ENCODE results near the gene LRBA.

Gene LRBA

DNA sequence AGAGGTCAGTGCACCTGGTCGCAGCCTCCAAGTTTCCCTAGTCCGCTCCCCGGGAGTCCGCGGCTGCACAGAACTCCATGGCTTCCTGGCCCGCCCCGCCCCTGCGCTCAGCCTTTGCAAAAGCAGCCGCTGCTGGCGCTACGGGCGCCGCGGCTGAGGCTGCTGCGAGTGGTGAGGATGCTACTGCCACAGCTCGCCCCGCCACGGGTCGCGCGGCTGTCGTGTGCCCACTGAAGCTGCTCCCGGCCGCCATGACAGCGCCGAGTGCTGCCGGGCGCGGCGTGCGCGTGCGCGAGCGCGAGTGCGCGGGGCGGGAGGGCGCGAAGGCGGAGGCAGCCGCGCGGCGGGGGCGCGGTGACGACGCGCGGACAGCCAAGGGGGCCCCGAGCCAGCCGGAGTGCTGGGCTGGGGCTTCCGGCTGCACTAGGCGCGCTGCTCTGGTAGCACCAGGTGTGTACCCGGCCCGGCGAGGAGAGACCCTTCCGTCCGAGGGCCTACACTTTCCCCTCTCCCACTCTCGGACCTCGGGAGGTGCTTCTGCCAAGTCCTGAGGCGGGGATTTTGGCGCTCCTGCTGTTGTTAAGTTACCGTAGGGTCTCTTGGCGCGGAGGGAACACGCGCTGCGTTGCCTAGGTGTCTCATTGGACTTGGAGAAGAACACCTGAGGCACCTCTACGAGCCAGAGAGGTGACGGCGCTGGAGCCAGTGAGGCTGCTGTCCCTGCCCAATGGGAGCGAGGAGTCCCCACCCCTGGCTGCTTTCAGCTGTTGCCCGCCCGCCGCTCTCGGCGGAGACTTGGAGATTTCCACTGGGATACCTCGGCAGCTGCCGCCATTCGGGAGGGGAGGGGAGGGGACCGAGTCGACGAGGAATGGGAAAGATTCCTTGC, 619 bp upstream of the LRBA start:
- TF ChIP-seq, protein P1, sequence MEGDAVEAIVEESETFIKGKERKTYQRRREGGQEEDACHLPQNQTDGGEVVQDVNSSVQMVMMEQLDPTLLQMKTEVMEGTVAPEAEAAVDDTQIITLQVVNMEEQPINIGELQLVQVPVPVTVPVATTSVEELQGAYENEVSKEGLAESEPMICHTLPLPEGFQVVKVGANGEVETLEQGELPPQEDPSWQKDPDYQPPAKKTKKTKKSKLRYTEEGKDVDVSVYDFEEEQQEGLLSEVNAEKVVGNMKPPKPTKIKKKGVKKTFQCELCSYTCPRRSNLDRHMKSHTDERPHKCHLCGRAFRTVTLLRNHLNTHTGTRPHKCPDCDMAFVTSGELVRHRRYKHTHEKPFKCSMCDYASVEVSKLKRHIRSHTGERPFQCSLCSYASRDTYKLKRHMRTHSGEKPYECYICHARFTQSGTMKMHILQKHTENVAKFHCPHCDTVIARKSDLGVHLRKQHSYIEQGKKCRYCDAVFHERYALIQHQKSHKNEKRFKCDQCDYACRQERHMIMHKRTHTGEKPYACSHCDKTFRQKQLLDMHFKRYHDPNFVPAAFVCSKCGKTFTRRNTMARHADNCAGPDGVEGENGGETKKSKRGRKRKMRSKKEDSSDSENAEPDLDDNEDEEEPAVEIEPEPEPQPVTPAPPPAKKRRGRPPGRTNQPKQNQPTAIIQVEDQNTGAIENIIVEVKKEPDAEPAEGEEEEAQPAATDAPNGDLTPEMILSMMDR (IDR thresholded peaks at IDR 0.05; ENCODE audit: low read depth, low read length, missing control alignments): no peak
- no peak for DNase-seq (ENCODE audit: extremely low read depth, low read depth)
- H3K4me3 ChIP-seq (replicated peaks; ENCODE audit: low read depth, low read length): peak overlapping the region; percentile 95

DNA sequence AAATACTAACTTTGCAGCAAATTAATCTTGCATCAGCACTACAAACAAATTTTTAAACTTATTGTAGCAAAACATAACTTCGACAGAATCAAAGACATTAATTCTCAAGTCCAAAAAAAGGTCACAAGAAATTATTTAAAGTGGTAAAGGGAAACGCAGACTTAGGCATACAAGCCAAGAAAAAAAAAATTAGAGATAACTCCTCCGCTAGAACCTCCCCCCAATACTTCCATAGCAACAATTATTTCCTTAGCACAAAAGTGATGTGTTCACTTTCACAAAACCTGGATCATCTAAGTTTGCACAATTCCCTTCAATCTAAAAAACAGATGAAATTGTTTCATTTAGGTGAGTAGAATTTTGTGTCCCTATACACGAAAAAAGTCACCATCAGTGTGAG, 1.1 kb downstream of the LRBA start:
- H3K4me3 ChIP-seq (replicated peaks; ENCODE audit: low read depth, low read length): peak overlapping the region; percentile 95
- no peak for DNase-seq (ENCODE audit: extremely low read depth, low read depth)
- TF ChIP-seq, protein P1 (IDR thresholded peaks at IDR 0.05; ENCODE audit: low read depth, low read length, missing control alignments): no peak

DNA sequence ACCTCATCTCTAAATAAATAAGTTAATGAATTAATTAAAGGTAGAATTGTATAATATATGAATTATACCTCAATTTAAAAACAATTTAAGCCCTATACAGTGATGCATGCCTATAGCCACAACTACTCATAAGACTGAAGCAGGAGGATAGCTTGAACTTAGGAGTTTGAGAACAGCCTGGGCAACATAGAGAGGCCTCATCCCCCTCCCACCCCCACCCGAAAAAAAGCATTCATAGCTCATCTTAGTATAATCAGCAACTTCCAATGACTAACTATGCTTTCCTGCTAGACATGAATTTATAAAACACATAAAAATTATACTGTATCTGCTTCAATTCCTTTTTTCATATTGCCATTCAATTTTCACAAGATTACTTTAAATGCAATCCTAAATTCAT, 1.6 kb downstream of the LRBA start:
- DNase-seq (ENCODE audit: extremely low read depth, low read depth): no peak
- peak overlapping the region; percentile 95 for H3K4me3 ChIP-seq (replicated peaks; ENCODE audit: low read depth, low read length)
- TF ChIP-seq, protein P1 (IDR thresholded peaks at IDR 0.05; ENCODE audit: low read depth, low read length, missing control alignments): no peak

DNA sequence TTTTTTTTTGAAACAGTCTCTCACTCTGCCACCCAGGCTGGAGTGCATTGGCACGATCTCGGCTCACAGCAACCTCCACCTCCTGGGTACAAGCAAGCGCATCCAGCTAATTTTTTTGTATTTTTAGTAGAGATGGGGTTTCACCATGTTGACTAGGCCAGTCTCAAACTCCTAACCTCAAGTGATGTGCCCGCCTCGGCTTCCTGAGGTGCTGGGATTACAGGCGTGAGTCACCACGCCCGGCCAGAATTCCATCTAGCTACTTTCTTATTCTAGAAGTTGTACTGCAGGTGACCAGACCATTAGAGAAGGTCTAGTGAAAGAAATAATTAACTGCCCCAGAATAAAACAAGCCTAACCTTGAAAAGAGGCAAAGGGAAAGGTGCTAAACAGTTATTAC, 2.3 kb downstream of the LRBA start:
- TF ChIP-seq, protein P1 (IDR thresholded peaks at IDR 0.05; ENCODE audit: low read depth, low read length, missing control alignments): no peak
- DNase-seq (ENCODE audit: extremely low read depth, low read depth): no peak
- peak overlapping the region; percentile 95 for H3K4me3 ChIP-seq (replicated peaks; ENCODE audit: low read depth, low read length)

DNA sequence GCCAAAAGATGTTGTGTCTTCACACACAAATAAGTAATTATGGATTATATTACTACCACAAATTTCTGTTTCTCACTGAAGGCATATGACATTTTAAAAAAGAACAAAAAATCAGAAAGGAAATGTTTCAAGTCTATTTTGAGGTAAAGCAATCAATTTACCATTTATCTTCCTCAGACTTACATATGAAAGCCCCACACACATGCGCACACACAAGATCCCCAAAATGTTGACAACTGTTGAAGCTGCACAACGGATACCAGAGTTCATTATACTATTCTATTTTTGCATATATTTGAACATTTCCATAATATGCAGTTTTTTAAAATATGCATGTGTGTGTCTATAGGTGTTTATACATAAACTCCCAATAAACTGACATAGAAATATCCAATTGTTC, 2.7 kb downstream of the LRBA start:
- no peak overlapping the region for H3K4me3 ChIP-seq (replicated peaks; ENCODE audit: low read depth, low read length)
- DNase-seq (ENCODE audit: extremely low read depth, low read depth): no peak
- TF ChIP-seq, protein P1 (IDR thresholded peaks at IDR 0.05; ENCODE audit: low read depth, low read length, missing control alignments): no peak

DNA sequence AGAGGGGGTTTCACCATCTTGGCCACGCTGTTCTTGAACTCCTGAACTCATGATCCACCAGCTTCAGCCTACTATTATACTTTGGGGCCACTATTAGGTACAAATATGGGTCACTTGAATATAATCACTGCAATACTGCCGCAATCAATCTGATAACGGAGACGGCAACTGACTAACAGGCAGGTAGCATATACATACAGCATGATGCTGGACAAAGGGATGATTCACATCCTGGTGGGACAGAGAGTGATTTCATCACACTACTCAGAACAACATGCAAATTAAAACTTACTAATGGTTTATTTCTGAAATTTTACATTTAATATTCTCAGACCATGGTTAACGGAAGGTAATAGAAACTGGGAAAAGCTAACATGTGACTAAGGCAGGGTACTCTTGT, 10.9 kb downstream of the LRBA start:
- TF ChIP-seq, protein P1 (IDR thresholded peaks at IDR 0.05; ENCODE audit: low read depth, low read length, missing control alignments): no peak
- DNase-seq (ENCODE audit: extremely low read depth, low read depth): no peak

More for the DNA sequence above, 10.9 kb downstream of the LRBA start:
- H3K4me3 ChIP-seq (replicated peaks; ENCODE audit: low read depth, low read length): no peak overlapping the region
